Measurements from ENCODE around the gene VAT1. TPM values are rescaled to one million over a fixed set of nuclear protein-coding genes. Genes with fewer than 3 reads are reported as not detected.

VAT1 gene
- total RNA-seq, 3 donors from 2014 or later, result 125 to 402 (median 173) TPM

GRCh38 chr17:43024407-43025289 lies 2.5 kb upstream of the VAT1 start, which contains the start of gene RND2:
Gene RND2 (plus strand): TSS chr17:43025231. CDS start chr17:43025348, 117 bp downstream.
- H3K36me3 ChIP-seq, result no peaks in the 10 kb centered on the region
- TF ChIP-seq POLR2A (IDR thresholded peaks at IDR 0.05), result peak; percentile 35
- peak; percentile 51 to 60 (median 57) for TF ChIP-seq POLR2AphosphoS5 (IDR thresholded peaks at IDR 0.05)
- TF ChIP-seq CTCF (IDR thresholded peaks at IDR 0.05), result peak; percentile 71 to 76 (median 73)
- H3K27ac ChIP-seq, result peak within 1 kb of the TSS; percentile 88
- intact Hi-C loops (cut with DNase I; ENCODE audit: low total_unique reads), result loop anchor here (5.0 kb wide), 1 partner anchor 352 kb away; no protein-coding TSS in a partner anchor
- no peaks in the 10 kb centered on the region for H3K4me1 ChIP-seq
- no peaks in the 10 kb centered on the region for H3K27me3 ChIP-seq
- DNase-seq (ENCODE audit: low spot score in 2 of 2), result peak; percentile 83 to 89
- H3K4me3 ChIP-seq, result peak within 1 kb of the TSS; percentile 43 to 70 (median 64)
- H3K9me3 ChIP-seq, result no peaks in the 10 kb centered on the region

- DNase-seq (ENCODE audit: low spot score in 2 of 2), result peak; percentile 77 to 78
- Histone ChIP-seq H3K27ac (peak overlapping the region; percentile 90 to 97), H3K36me3 (no peaks in the 10 kb centered on the region), H3K4me3 (peak overlapping the region; percentile 82 to 100 (median 90)), H3K9me3 (no peaks in the 10 kb centered on the region), H3K4me1 (no peaks in the 10 kb centered on the region), H3K27me3 (no peaks in the 10 kb centered on the region)
- intact Hi-C loops (cut with DNase I; ENCODE audit: low total_unique reads), result loop anchor here (5.0 kb wide), 1 partner anchor 349 kb away; no protein-coding TSS in a partner anchor
- no peak for TF ChIP-seq CTCF (IDR thresholded peaks at IDR 0.05)
- TF ChIP-seq POLR2A (IDR thresholded peaks at IDR 0.05), result peak; percentile 39
- TF ChIP-seq POLR2AphosphoS5 (IDR thresholded peaks at IDR 0.05), result peak; percentile 70 to 81 (median 75)
These were observed 1.1 kb downstream of the VAT1 start for GRCh38 chr17:43020789-43021740.

- TF ChIP-seq POLR2AphosphoS5 (IDR thresholded peaks at IDR 0.05), result no peak
- no peak for TF ChIP-seq POLR2A (IDR thresholded peaks at IDR 0.05)
- TF ChIP-seq CTCF (IDR thresholded peaks at IDR 0.05), result no peak
- Histone ChIP-seq H3K36me3 (no peaks in the 10 kb centered on the region), H3K4me1 (no peaks in the 10 kb centered on the region), H3K27ac (peak overlapping the region; percentile 43 to 83), H3K9me3 (no peaks in the 10 kb centered on the region), H3K4me3 (peak overlapping the region; percentile 82 to 100 (median 90)), H3K27me3 (no peaks in the 10 kb centered on the region)
- intact Hi-C loops (cut with DNase I; ENCODE audit: low total_unique reads), result loop anchor here (5.0 kb wide), 1 partner anchor 348 kb away; no protein-coding TSS in a partner anchor
- DNase-seq (ENCODE audit: low spot score in 2 of 2), result no peak
These were observed 2.1 kb downstream of the VAT1 start for GRCh38 chr17:43020030-43020621.

- no peak for TF ChIP-seq CTCF (IDR thresholded peaks at IDR 0.05)
- TF ChIP-seq POLR2A (IDR thresholded peaks at IDR 0.05), result no peak
- no peak for TF ChIP-seq POLR2AphosphoS5 (IDR thresholded peaks at IDR 0.05)
- H3K27ac ChIP-seq, result peak overlapping the region; percentile 43 to 83
- peak overlapping the region; percentile 4 to 100 (median 90) for H3K4me3 ChIP-seq
- no peaks in the 10 kb centered on the region for H3K4me1 ChIP-seq
- H3K27me3 ChIP-seq, result no peaks in the 10 kb centered on the region
- H3K9me3 ChIP-seq, result no peaks in the 10 kb centered on the region
- no peak for DNase-seq (ENCODE audit: low spot score in 2 of 2)
- intact Hi-C loops (cut with DNase I; ENCODE audit: low total_unique reads), result loop anchor here (10.0 kb wide), 1 partner anchor 325 kb away; no protein-coding TSS in a partner anchor
- H3K36me3 ChIP-seq, result no peaks in the 10 kb centered on the region
These were observed 2.8 kb downstream of the VAT1 start for GRCh38 chr17:43019418-43019817.
